Smooth muscle cell (in vitro differentiated cells): ENCODE data around the gene GTPBP8. TPM values are rescaled to one million over a fixed set of nuclear protein-coding genes. Genes with fewer than 3 reads are reported as not detected.

ENCODE experiments used
- DNase-seq: peaks from one replicate; lab custom pipeline; 2025; ENCODE audit not compliant: unreplicated experiment; lab: John Stamatoyannopoulos, UW
- H2AFZ ChIP-seq: fragments of 200-600 bp; sonication (generic); 2 replicates; pipeline ENCODE4 v1.6.0; 2016; ENCODE audit warnings: antibody characterized with exemption, low read depth, mild to moderate bottlenecking
- H3F3A ChIP-seq: fragments of 200-600 bp; sonication (generic); 2 replicates; pipeline ENCODE4 v1.6.0; 2017; ENCODE audit warnings: antibody characterized with exemption, low read depth
- H3K27ac ChIP-seq: fragments of 200-600 bp; sonication (generic); 2 replicates; pipeline ENCODE4 v1.5.1; 2016; ENCODE audit warnings: low read depth, mild to moderate bottlenecking
- H3K27me3 ChIP-seq: fragments of 200-600 bp; sonication (generic); 2 replicates; pipeline ENCODE4 v1.6.1; 2016; ENCODE audit warnings: low read depth, mild to moderate bottlenecking
- H3K36me3 ChIP-seq: fragments of 200-600 bp; sonication (generic); 2 replicates; pipeline ENCODE4 v1.5.1; 2016; ENCODE audit warnings: low read depth
- H3K4me1 ChIP-seq: fragments of 200-600 bp; sonication (generic); 2 replicates; pipeline ENCODE4 v1.5.1; 2016; ENCODE audit warnings: low read depth
- H3K4me2 ChIP-seq: fragments of 200-600 bp; sonication (generic); 2 replicates; pipeline ENCODE4 v1.6.0; 2016; ENCODE audit warnings: mild to moderate bottlenecking
- H3K4me3 ChIP-seq: fragments of 200-600 bp; sonication (generic); 2 replicates; pipeline ENCODE4 v1.5.1; 2016; ENCODE audit warnings: mild to moderate bottlenecking
- H3K79me2 ChIP-seq: fragments of 200-600 bp; sonication (generic); 2 replicates; pipeline ENCODE4 v1.6.0; 2016; ENCODE audit warnings: low read depth, mild to moderate bottlenecking
- H3K9ac ChIP-seq: fragments of 200-600 bp; sonication (generic); 2 replicates; pipeline ENCODE4 v1.6.0; 2016; ENCODE audit warnings: low read depth
- H3K9me3 ChIP-seq: fragments of 200-600 bp; sonication (generic); replicated peaks from 2 replicates; pipeline ENCODE4 v1.5.1; 2016; ENCODE audit warnings: low read depth
- H4K20me1 ChIP-seq: fragments of 200-600 bp; sonication (generic); 2 replicates; pipeline ENCODE4 v1.6.0; 2016; ENCODE audit warnings: low read depth
- WGBS: methylation state at CpG from one replicate; pipeline ENCODE4 v1.1.7; 2016; ENCODE audit warnings: low lambda C conversion rate; 5-methylcytosine and 5-hydroxymethylcytosine counted together
- polyA plus RNA-seq: library from polyadenylated mRNA; unstranded; fragments of >200 nt; fragmentation: Nextera tagmentation; extraction: Ambion mirVana; gene quantifications from 2 replicates; pipeline ENCODE4 v1.2.1, GENCODE V29; 2016
- total RNA-seq: library from RNA; depleted of rRNA; stranded (reverse); fragments of >200 nt; gene quantifications from 2 replicates; pipeline ENCODE4 v1.2.3, GENCODE V29; 2014
- TF ChIP-seq, protein P1 (sequence below): fragments of 200-600 bp; sonication (generic); IDR thresholded peaks from 2 replicates; pipeline ENCODE4 v1.5.1; 2017; ENCODE audit warnings: borderline replicate concordance, mild to moderate bottlenecking, antibody characterized with exemption; ENCODE audit not compliant: insufficient read depth, poor library complexity, severe bottlenecking

The GTPBP8 gene
- total and polyA plus RNA-seq, 2 experiments from 2014 or later = 10.2 to 21.5 TPM

DNA sequence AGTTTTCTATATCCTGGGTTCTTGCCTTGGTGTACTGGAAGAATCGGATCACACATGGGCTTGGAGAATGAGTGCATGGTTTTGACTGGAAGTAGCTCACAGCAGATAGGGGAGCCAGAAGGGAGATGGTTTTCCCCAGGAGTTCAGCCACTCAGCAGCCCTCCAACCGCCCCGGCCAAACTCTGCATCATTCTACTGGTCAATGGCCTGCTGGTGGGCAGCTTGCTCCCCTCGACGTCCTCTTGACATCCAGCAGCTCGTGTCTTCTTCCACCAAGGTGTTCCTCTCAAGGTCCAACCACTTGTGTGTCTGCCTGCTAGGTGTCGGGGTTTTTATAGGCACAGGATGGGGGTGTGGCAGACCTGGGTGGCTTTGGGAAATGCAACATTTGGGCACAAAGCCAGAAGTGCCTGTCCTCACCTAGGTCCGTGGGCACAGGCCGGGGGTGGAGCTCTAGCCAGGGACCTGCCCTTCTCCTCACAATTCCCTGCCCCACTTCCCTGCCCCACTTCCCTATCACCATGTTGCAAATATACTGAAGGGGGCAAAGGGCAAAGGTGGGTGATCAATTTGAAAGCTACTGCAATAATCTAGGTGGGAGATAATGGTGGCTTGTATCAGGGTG lies 3.0 kb upstream of the GTPBP8 start:
- H3K79me2 ChIP-seq = peaks cover 15% of the 10 kb centered on the region
- TF ChIP-seq, protein P1, sequence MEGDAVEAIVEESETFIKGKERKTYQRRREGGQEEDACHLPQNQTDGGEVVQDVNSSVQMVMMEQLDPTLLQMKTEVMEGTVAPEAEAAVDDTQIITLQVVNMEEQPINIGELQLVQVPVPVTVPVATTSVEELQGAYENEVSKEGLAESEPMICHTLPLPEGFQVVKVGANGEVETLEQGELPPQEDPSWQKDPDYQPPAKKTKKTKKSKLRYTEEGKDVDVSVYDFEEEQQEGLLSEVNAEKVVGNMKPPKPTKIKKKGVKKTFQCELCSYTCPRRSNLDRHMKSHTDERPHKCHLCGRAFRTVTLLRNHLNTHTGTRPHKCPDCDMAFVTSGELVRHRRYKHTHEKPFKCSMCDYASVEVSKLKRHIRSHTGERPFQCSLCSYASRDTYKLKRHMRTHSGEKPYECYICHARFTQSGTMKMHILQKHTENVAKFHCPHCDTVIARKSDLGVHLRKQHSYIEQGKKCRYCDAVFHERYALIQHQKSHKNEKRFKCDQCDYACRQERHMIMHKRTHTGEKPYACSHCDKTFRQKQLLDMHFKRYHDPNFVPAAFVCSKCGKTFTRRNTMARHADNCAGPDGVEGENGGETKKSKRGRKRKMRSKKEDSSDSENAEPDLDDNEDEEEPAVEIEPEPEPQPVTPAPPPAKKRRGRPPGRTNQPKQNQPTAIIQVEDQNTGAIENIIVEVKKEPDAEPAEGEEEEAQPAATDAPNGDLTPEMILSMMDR = no peak
- H3K4me2 ChIP-seq = no peak overlapping the region
- no peak overlapping the region for H2AFZ ChIP-seq
- H3K27me3 ChIP-seq = no peaks in the 10 kb centered on the region
- WGBS = 96% methylated on average over 9 of the region's 9 CpGs
- H3K36me3 ChIP-seq = no peaks in the 10 kb centered on the region
- H3F3A ChIP-seq = no peaks in the 10 kb centered on the region
- no peak overlapping the region for H3K27ac ChIP-seq
- no peak for DNase-seq
- H3K4me1 ChIP-seq = peaks cover 11% of the 10 kb centered on the region
- no peak overlapping the region for H3K9ac ChIP-seq
- no peak overlapping the region for H3K4me3 ChIP-seq
- H4K20me1 ChIP-seq = no peaks in the 10 kb centered on the region
- no peaks in the 10 kb centered on the region for H3K9me3 ChIP-seq

- TF ChIP-seq, protein P1 = no peak
- no peak overlapping the region for H2AFZ ChIP-seq
- peaks cover 11% of the 10 kb centered on the region for H3K4me1 ChIP-seq
- 97% methylated on average over 4 of the region's 4 CpGs for WGBS
- peaks cover 7% of the 10 kb centered on the region for H3K36me3 ChIP-seq
- peaks cover 37% of the 10 kb centered on the region for H3K79me2 ChIP-seq
- H3K4me2 ChIP-seq = no peak overlapping the region
- no peaks in the 10 kb centered on the region for H3K9me3 ChIP-seq
- H4K20me1 ChIP-seq = no peaks in the 10 kb centered on the region
- no peak overlapping the region for H3K27ac ChIP-seq
- DNase-seq = no peak
- no peaks in the 10 kb centered on the region for H3K27me3 ChIP-seq
- H3F3A ChIP-seq = no peaks in the 10 kb centered on the region
- no peak overlapping the region for H3K9ac ChIP-seq
- no peak overlapping the region for H3K4me3 ChIP-seq
These were observed 5.0 kb downstream of the GTPBP8 start for GRCh38 chr3:112995800-112996199.

DNA sequence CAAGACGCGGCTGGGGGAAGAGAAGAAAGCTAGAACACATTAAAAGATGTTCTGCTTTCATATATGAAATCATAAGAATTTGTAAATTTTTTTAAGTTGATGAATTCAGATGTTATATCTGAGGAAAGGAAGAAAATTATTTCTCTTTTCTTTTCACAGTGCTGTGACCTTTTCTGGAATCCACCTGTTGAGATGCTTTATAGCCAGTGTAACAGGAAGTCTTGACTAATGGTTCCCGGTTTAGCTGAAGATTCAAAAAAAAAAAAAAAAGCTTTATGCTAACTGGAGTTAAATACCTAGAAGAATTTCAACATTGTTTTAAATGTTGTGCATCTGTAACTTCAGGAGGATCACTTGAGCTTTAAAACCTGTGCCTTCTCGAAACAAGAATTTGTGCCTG lies 9.9 kb downstream of the GTPBP8 start:
- Histone ChIP-seq H3K9ac (no peak overlapping the region), H3K27ac (no peak overlapping the region), H3K79me2 (peaks cover 5% of the 10 kb centered on the region), H3K4me3 (no peak overlapping the region), H3K36me3 (peaks cover 22% of the 10 kb centered on the region), H3F3A (no peaks in the 10 kb centered on the region), H3K4me2 (no peak overlapping the region), H3K4me1 (no peaks in the 10 kb centered on the region), H3K9me3 (no peaks in the 10 kb centered on the region), H3K27me3 (no peaks in the 10 kb centered on the region), H2AFZ (no peak overlapping the region), H4K20me1 (no peaks in the 10 kb centered on the region)
- DNase-seq = no peak
- TF ChIP-seq, protein P1 = no peak
- 93% methylated on average over 4 of the region's 4 CpGs for WGBS

GRCh38 chr3:113002037-113002436 lies 11.3 kb downstream of the GTPBP8 start:
- Histone ChIP-seq H3K4me3 (no peak overlapping the region), H3K79me2 (no peaks in the 10 kb centered on the region), H2AFZ (no peak overlapping the region), H3K9me3 (no peaks in the 10 kb centered on the region), H3K27me3 (no peaks in the 10 kb centered on the region), H3K36me3 (peaks cover 22% of the 10 kb centered on the region), H3K4me1 (no peaks in the 10 kb centered on the region), H3F3A (no peaks in the 10 kb centered on the region), H3K4me2 (no peak overlapping the region), H4K20me1 (no peaks in the 10 kb centered on the region), H3K27ac (no peak overlapping the region), H3K9ac (no peak overlapping the region)
- DNase-seq = no peak
- TF ChIP-seq, protein P1 = no peak
